ENCODE results near the gene FGFBP2.
"Not testable (repeated sequence)": the region's sequence is repeated elsewhere in the genome, so short reads cannot be mapped to it uniquely, and the experiment has no call there.

DNA sequence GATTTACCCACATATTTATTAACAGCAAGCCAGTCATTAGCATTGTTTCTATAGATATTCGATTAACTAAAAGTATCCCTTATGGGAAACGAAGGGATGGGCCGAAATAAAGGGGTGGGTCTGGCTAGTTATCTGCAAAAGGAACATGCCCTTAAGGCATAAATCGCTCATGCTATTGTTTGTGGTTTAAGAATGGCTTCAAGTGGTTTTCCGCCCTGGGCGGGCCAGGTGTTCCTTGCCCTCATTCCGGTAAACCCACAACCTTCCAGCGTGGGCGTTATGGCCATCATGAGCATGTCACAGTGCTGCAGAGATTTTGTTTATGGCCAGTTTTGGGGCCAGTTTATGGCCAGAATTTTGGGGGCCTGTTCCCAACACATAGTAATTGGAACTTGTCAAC, 46.6 kb downstream of the FGFBP2 start:
- not testable (repeated sequence) for TF ChIP-seq POLR2A, CTCF (IDR thresholded peaks at IDR 0.05)
